ENCODE results near the gene CFLAR.
"Not testable (repeated sequence)": the region's sequence is repeated elsewhere in the genome, so short reads cannot be mapped to it uniquely, and the experiment has no call there.

The CFLAR gene

DNA sequence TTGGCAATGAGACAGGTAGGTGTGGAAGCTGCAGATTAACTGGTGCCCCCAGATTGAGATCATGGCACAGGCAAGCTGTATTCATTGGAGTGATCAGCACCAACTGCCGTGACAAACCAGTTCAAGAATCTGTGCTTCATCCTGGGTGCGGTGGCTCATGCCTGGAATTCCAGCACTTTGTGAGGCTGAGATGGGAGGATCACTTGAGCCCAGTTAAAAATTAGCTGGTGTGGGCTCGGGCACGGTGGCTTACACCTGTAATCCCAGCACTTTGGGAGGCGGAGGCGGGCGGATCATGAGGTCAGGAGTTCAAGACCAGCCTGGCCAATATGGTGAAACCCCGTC is 33.8 kb downstream of the CFLAR start:
- DNase-seq, result not testable (repeated sequence)

DNA sequence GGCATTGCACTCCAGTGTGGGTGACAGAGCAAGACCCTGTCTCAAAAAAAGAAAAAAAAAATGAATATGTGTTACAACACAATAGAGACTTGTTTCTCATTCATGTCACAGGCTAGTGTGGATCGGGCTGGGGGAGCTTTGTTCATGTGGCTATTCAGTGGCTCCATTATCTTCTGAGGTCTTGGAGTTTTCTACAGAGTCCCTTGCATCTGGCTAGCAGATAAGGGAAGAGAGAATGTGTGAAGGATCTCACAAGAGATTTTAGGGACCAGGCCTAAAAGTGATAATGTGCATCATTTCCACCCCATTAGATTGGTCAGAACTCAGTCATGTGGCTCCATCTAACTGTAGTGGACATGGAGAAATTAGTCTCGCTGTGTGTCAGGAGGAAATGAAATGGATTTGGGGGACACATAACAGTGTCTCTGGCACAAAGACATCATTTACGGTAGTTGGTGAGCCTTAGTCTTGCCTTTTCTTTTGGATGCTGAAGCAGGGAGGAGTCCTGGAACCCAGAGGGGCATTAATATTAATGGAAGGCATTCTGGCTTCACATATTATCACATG is 34.6 kb downstream of the CFLAR start:
- DNase-seq, result no peak

GRCh38 chr2:201151127-201151981 is 35.4 kb downstream of the CFLAR start:
- no peak for DNase-seq

GRCh38 chr2:201152517-201152916 is 36.6 kb downstream of the CFLAR start:
- no peak for DNase-seq

- DNase-seq, result no peak
These were observed 37.2 kb downstream of the CFLAR start for GRCh38 chr2:201152999-201153815.

DNA sequence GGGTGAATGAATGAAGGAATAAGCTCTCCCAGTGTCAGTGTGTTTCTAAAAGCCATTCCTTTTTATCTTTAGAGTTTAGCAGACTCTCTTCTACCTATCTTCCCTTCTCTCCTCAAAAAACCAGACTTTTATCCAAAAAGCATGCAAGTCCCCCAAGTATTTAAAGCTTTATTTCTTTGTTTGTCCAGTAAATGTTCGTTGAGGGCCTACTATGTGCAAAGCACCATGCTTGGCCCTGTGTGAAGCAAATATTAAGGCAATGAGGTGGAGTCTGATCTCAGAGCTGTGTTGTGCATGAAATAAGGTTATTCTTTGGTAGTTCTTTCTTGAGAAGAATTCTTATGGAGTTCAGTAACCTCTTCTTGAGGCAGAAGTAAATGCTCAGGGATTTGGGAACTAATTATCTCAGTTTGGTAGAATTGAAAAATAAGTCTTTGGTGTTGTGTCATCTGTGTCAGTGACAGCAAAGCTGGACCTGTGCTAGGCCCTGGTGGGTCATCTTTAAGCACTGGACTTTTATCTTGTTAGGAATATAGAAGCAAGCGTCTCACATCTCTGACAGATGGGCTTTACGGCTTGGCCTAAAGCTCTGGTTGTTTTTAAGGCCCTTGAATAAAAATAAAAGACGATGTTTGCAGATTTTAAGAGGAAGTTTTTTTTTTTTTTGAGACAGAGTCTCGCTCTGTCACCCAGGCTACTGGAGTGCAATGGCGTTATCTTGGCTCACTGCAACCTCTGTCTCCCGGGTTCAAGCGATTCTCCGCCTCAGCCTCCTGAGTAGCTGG is 38.8 kb downstream of the CFLAR start:
- DNase-seq, result no peak

- no peak for DNase-seq
These were observed 40.1 kb downstream of the CFLAR start for GRCh38 chr2:201156036-201156435.

DNA sequence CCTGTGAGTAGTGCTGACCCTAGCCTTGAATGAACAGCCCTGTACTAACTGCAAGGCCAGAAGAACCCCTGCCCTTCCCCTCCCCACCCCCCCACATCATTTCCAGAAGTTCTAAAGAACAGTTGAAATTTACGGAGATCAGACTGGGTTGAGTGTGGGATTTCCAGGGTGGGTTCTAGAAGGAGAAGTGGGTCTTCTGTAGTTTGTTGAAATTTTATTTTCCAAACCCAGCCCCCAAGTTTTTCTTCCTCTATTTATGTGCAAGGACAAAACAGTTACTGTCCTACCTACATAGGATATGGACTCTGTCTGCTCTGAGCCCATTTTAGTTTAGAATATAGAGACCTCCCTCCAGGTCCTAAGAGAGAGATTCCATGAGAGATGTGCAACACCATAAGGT is 40.7 kb downstream of the CFLAR start:
- no peak for DNase-seq

- peak; percentile 40 for DNase-seq
These were observed 41.7 kb downstream of the CFLAR start for GRCh38 chr2:201157694-201158093.

- peak; percentile 79 for DNase-seq
These were observed 42.4 kb downstream of the CFLAR start for GRCh38 chr2:201158111-201158929.

- DNase-seq, result no peak
These were observed 48.2 kb downstream of the CFLAR start for GRCh38 chr2:201164166-201164565.

DNA sequence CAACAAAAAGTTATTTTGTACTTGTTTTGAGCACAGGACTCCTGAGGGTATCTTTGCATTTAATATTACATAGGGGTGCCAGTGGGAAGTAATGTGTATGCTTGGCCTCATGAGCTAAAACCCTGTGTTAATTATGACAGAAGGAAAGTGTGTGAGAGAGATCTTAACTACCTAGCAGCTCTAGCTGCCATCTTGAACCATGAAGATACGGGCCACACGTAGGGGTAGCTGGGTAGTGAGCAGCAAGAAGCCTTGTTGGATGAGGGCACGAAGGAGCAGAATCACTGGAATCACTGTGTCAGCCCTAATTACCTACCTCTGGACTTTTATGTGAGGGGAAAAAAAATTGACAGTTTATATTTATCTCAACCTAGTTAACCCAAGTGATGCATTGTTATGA is 51.6 kb downstream of the CFLAR start:
- no peak for DNase-seq

DNA sequence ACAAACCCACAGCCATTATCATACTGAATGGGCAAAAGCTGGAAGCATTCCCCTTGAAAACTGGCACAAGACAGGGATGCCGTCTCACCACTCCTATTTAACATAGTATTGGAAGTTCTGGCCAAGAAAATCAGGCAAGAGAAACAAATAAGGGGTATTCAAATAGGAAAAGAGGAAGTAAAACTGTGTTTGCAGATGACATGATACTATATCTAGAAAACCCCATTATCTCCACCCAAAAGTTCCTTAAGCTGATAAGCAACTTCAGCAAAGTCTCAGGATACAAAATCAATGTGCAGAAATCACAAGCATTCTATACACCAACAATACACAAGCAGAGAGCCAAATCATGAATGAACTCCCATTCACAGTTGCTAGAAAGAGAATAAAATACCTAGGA is 52.5 kb downstream of the CFLAR start:
- DNase-seq, result not testable (repeated sequence)

DNA sequence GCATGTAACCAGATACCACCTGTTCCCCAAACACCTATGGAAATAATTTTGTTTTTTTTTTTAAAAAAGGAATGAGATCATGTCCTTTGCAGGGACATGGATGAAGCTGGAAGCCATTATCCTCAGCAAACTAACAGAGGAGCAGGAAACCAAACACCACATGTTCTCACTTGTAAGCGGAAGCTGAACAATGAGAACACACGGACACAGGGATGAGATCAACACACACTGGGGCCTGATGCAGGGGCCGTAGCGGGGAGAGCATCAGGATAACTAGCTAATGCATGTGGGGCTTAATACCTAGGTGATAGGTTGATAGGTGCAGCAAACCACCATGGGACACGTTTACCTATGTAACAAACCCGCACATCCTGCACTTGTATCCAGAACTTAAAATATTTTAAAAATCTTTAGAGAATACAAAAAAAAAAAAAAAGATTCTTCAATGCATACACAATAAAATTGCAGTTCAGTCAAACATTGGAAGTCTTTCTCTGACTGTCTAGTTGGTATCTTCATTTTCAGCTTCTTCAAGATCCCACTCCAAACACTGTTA is 55.4 kb downstream of the CFLAR start:
- no peak for DNase-seq

DNA sequence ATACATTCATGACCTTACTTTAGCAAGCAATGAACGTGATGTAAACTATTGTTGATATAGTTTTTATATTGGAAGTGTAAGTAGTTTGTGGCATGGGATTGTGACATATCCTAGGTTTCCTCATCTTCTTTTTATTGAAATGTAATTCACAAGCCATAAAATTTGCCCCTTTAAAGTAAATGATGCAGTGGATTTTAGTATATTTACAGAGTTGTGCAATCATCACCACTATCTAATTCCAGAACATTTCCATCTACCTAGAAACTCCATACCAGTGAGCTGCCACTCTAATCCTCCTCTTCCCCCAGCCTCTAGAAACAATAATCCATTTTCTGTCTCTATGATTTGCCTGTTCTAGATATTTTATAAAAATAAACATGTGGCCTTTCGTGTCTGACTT is 56.3 kb downstream of the CFLAR start:
- DNase-seq, result no peak

DNA sequence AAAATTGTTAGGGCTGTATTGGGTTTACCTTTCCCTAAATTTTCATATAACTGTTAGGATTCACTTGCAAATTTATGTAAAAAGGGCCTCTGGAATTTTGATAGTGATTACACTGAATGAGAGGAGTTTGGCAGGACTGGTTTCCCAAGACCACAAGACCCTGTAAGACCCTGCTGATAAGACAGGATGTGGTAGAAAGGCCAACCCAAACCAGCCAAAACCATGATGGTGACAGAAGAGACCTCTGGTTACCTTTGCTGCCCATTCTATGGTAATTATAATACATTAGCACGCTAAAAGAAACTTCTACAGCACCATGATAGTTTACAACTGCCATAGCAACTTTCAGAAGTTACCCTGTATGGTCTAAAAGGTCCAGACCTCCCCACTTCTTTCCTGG is 58.7 kb downstream of the CFLAR start:
- DNase-seq, result no peak

GRCh38 chr2:201176081-201176481 is 60.1 kb downstream of the CFLAR start:
- no peak for DNase-seq

DNA sequence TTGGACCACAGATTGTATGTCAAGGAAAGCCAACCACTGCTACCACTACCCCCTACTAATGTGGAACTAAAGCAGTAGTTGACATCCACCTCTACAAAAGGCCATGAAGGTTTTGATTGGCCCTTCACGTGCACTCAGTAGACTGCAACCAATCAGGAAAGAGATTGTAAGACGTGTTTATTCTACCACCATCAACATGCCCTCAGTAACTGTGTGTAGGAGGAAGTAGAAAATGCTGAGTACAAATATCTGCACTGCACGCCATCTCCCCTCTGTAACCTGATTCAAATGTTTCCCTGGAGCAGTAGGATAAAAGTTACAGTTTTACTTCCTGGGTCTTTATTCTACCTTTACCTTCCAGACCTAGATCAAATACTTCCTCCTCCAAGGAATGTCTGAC is 64.0 kb downstream of the CFLAR start:
- no peak for DNase-seq

DNA sequence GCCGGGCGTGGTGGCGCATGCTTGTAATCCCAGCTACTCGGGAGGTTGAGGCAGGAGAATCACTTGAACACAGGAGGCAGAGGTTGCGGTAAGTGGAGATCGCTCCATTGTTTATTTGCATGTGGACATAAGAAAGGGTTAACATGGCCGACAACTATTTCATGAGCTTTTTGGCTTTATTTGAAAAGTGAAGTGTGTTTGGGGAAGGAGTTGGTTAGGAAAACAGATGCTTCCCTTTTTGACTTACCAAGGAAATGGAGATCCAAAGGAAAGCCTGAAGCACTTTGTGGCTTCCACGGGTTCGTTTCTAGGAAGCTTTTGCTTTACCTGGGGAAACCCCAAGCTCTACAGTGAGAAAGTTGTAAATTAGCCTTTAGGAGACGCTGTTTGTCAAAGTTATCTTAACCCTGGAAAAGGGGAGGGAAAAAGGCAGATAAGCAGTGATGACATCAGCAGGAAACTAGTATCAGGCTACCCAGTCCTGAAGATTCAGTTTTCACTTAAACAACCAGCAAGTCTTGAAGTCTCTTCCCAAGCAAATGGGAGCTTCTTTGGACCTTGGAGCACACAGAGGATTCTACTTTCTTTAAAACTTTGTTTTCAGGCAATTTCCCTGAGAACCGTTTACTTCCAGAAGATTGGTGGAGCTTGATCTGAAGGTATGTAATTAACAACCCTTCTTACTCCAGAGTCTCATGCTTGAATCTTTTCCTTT is 66.8 kb downstream of the CFLAR start, which contains the start of gene CASP10:
Gene CASP10, plus strand, starts transcription at position 492 of the 715 bp plus-strand sequence. CDS start 2,637 bp downstream, outside the sequence.
- peak; percentile 34 for DNase-seq

DNA sequence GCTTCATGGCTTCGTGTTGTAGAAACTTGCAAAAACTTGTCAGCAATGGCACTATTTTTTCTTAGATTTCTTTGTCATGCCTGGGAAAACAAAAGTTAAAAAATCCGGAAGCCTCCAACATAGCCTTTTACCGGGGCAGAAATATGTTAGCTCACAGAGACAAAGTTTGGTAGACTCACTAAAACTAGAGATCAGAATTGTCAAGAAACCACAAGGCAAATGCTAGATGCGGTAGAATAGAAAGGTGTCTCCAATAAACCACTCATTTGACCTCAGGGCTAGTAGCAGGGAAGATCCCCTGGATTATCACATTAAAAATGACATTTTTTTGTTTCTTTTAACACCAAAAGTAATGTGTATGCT is 67.4 kb downstream of the CFLAR start:
- no peak for DNase-seq

GRCh38 chr2:201183835-201184234 is 67.9 kb downstream of the CFLAR start:
- DNase-seq, result not testable (repeated sequence)
